ENCODE measurements around the gene AGO3. TPM values are rescaled to one million over a fixed set of nuclear protein-coding genes. Genes with fewer than 3 reads are reported as not detected.

Gene AGO3
- total RNA-seq, 1 experiment from 2014 or later = 11.7 TPM

- in situ Hi-C loops (cut with HindIII; ENCODE audit: low pct_unique_long_range_greater_than_20kb, low sequenced_read_pairs) = no loop called here
- no peak for DNase-seq (ENCODE audit: low read depth, low spot score)
Observed at GRCh38 chr1:36086529-36087232, 155.8 kb downstream of the AGO3 start.

- in situ Hi-C loops (cut with HindIII; ENCODE audit: low pct_unique_long_range_greater_than_20kb, low sequenced_read_pairs) = no loop called here
- DNase-seq (ENCODE audit: low read depth, low spot score) = no peak
Observed at GRCh38 chr1:36087233-36088123, 156.6 kb downstream of the AGO3 start.

- in situ Hi-C loops (cut with HindIII; ENCODE audit: low pct_unique_long_range_greater_than_20kb, low sequenced_read_pairs) = no loop called here
Observed at GRCh38 chr1:36088265-36088576, 157.3 kb downstream of the AGO3 start.

GRCh38 chr1:36088577-36089392, 157.9 kb downstream of the AGO3 start, which contains the start of gene ADPRS:
Gene ADPRS, plus strand, starts transcription at chr1:36088892. Its CDS starts 13 bp downstream, at chr1:36088905.
- DNase-seq (ENCODE audit: low read depth, low spot score) = peak; percentile 83
- in situ Hi-C loops (cut with HindIII; ENCODE audit: low pct_unique_long_range_greater_than_20kb, low sequenced_read_pairs) = no loop called here

More at GRCh38 chr1:36088265-36088576, 157.3 kb downstream of the AGO3 start:
- DNase-seq (ENCODE audit: low read depth, low spot score) = no peak

GRCh38 chr1:36089393-36090121, 158.7 kb downstream of the AGO3 start:
- DNase-seq (ENCODE audit: low read depth, low spot score) = no peak
- in situ Hi-C loops (cut with HindIII; ENCODE audit: low pct_unique_long_range_greater_than_20kb, low sequenced_read_pairs) = no loop called here

- in situ Hi-C loops (cut with HindIII; ENCODE audit: low pct_unique_long_range_greater_than_20kb, low sequenced_read_pairs) = no loop called here
Observed at GRCh38 chr1:36091141-36091540, 160.2 kb downstream of the AGO3 start.

GRCh38 chr1:36091698-36092097, 160.8 kb downstream of the AGO3 start:
- no peak for DNase-seq (ENCODE audit: low read depth, low spot score)
- in situ Hi-C loops (cut with HindIII; ENCODE audit: low pct_unique_long_range_greater_than_20kb, low sequenced_read_pairs) = no loop called here

More at GRCh38 chr1:36091141-36091540, 160.2 kb downstream of the AGO3 start:
- no peak for DNase-seq (ENCODE audit: low read depth, low spot score)

- in situ Hi-C loops (cut with HindIII; ENCODE audit: low pct_unique_long_range_greater_than_20kb, low sequenced_read_pairs) = no loop called here
- DNase-seq (ENCODE audit: low read depth, low spot score) = no peak
Observed at GRCh38 chr1:36092166-36092797, 161.4 kb downstream of the AGO3 start.

- in situ Hi-C loops (cut with HindIII; ENCODE audit: low pct_unique_long_range_greater_than_20kb, low sequenced_read_pairs) = no loop called here
- DNase-seq (ENCODE audit: low read depth, low spot score) = no peak
Observed at GRCh38 chr1:36092798-36093185, 161.9 kb downstream of the AGO3 start.

GRCh38 chr1:36093226-36093625, 162.3 kb downstream of the AGO3 start:
- DNase-seq (ENCODE audit: low read depth, low spot score) = no peak
- in situ Hi-C loops (cut with HindIII; ENCODE audit: low pct_unique_long_range_greater_than_20kb, low sequenced_read_pairs) = no loop called here

- in situ Hi-C loops (cut with HindIII; ENCODE audit: low pct_unique_long_range_greater_than_20kb, low sequenced_read_pairs) = no loop called here
Observed at GRCh38 chr1:36093929-36094328, 163.0 kb downstream of the AGO3 start.

GRCh38 chr1:36094621-36095061, 163.7 kb downstream of the AGO3 start:
- in situ Hi-C loops (cut with HindIII; ENCODE audit: low pct_unique_long_range_greater_than_20kb, low sequenced_read_pairs) = no loop called here
- DNase-seq (ENCODE audit: low read depth, low spot score) = no peak

More at GRCh38 chr1:36093929-36094328, 163.0 kb downstream of the AGO3 start:
- DNase-seq (ENCODE audit: low read depth, low spot score) = peak; percentile 10

GRCh38 chr1:36095760-36096405, 165.0 kb downstream of the AGO3 start:
- in situ Hi-C loops (cut with HindIII; ENCODE audit: low pct_unique_long_range_greater_than_20kb, low sequenced_read_pairs) = no loop called here
- no peak for DNase-seq (ENCODE audit: low read depth, low spot score)

- DNase-seq (ENCODE audit: low read depth, low spot score) = peak; percentile 30
- in situ Hi-C loops (cut with HindIII; ENCODE audit: low pct_unique_long_range_greater_than_20kb, low sequenced_read_pairs) = no loop called here
Observed at GRCh38 chr1:36096500-36097432, 165.9 kb downstream of the AGO3 start.

Measured in SK-MEL-5 (cell line).